Colon (tissue), 2 donors: Measurements from ENCODE around the gene SFI1.
"Not testable (repeated sequence)": the region's sequence is repeated elsewhere in the genome, so short reads cannot be mapped to it uniquely, and the experiment has no call there.

ENCODE experiments used
- FAIRE-seq: peaks from 2 replicates; lab custom pipeline; 2012; peaks lifted over from hg19 to GRCh38; lab: Jason Lieb, UNC
- donor health status: control.
- donor health status: control.

The SFI1 gene, protein sequence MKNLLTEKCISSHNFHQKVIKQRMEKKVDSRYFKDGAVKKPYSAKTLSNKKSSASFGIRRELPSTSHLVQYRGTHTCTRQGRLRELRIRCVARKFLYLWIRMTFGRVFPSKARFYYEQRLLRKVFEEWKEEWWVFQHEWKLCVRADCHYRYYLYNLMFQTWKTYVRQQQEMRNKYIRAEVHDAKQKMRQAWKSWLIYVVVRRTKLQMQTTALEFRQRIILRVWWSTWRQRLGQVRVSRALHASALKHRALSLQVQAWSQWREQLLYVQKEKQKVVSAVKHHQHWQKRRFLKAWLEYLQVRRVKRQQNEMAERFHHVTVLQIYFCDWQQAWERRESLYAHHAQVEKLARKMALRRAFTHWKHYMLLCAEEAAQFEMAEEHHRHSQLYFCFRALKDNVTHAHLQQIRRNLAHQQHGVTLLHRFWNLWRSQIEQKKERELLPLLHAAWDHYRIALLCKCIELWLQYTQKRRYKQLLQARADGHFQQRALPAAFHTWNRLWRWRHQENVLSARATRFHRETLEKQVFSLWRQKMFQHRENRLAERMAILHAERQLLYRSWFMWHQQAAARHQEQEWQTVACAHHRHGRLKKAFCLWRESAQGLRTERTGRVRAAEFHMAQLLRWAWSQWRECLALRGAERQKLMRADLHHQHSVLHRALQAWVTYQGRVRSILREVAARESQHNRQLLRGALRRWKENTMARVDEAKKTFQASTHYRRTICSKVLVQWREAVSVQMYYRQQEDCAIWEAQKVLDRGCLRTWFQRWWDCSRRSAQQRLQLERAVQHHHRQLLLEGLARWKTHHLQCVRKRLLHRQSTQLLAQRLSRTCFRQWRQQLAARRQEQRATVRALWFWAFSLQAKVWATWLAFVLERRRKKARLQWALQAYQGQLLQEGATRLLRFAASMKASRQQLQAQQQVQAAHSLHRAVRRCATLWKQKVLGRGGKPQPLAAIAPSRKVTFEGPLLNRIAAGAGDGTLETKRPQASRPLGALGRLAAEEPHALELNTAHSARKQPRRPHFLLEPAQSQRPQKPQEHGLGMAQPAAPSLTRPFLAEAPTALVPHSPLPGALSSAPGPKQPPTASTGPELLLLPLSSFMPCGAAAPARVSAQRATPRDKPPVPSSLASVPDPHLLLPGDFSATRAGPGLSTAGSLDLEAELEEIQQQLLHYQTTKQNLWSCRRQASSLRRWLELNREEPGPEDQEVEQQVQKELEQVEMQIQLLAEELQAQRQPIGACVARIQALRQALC

DNA sequence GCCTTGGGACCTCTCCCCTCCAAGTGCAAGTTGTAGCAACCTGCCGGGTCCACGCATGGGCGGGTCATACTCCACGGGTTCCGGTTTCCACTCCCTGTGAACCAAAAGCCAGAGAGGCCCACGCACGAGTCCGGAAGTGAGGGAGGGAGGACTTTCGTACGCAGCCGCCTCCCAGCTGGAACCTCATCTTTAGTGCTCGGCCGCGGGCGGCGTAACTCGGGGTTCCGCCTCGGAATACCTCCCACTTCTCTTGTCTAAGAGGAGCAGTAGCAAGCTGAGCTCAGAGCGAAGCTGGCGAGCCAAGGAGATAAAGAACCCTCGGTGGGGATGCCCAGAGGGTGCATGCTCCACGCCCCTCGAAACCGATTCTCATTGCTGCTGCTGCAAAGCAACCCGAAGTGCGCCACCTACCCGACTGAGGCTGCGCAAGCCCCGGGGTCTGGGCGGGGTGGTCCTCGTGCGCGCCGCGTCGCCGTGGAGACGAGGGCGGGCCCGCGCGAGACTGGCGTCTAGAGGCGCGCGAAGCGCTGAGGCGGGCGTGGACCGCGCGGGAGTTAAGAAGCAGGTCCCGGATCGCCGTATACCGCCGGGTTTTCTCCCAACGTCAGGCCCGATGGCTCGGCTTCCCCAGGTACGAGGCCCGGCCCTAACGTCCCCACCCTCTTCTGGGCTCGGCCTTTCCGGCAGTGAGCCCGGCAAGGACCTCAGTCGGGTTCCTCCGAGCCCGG lies at the start of gene SFI1:
SFI1 (plus strand) TSS at position 530 of the 728 bp plus-strand sequence. CDS start 11,749 bp downstream, outside the sequence.
- FAIRE-seq: no peak

- no peak for FAIRE-seq
Observed at GRCh38 chr22:31446767-31447166, 49.6 kb upstream of the SFI1 start.

DNA sequence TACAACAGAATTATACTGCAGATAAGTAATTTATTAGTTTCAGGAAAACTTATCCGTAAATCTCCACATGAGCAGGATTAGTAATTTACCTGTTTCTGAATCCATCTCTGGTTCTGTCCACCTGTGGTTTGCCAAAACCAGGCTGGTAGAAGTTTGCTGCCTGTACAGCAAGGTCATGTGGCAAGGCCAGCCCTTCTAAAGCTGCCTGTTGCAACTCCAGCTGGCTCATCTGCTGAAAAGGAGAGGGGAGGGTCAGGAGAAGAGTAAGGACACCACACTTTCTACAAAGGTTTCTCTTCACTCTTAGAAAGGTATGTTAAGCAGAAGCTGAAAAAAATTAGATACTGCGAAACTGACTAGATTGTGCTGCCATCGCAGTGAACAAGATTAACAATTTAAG lies 49.0 kb upstream of the SFI1 start:
- no peak for FAIRE-seq

DNA sequence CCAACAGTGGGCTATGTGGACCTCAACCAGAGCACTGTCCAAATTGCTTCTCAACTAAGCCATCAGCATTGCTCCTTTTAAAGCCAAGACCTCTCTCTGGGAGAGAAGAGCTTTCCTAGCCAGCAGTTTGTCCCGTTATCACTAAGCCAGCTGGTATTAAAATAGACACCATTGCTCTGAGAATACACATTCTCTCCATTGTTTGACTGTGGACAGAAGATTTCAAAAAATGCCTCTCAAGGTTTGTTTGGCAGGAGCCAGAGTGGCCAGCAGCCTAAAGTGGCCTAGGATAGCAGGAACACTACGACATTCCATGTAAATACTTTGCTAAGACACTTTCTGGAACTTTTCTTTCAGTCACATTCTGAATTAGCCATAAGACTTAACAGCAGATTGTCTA lies 48.0 kb upstream of the SFI1 start:
- no peak for FAIRE-seq

GRCh38 chr22:31449506-31449905 lies 46.8 kb upstream of the SFI1 start:
- no peak for FAIRE-seq

DNA sequence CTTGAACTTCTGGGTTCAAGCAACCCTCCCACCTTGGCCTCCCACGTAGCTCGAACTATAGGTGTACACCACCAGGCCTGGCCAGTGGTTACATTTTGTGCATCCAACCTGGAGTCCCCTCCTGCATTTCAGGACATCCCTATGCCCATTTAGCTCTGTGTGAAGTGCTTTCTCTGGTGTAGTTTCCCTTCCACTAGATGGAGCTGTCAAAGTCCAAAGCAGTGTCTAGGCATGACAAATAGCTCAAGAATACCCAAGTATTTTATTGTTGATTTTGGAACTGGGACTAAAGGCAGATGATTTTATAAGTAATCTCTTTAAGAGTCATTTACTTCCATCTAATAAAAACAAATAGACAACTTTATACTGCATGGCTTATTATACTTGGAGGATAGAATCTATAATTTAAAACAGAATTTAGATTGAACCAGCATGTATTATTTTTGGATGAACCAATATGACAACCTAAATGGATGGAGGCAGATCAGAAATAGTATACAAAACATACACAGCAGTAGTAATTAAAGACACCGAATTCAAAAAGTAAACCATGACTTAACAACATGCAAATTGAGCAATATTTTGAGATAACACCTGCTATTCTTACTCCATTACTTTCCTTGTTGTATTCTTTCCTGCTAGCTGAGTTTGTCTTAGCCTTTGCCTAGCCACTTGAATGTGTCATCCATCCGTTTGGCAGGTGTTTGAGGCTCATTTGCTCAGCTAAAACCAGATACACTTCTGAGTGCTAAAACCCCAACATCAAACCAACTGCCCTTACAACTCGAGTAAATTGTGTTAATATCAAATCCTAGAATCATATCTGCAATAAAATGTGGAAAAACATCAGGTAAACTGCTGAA lies 44.4 kb upstream of the SFI1 start:
- no peak for FAIRE-seq

GRCh38 chr22:31461699-31462098 lies 34.6 kb upstream of the SFI1 start:
- no peak for FAIRE-seq

DNA sequence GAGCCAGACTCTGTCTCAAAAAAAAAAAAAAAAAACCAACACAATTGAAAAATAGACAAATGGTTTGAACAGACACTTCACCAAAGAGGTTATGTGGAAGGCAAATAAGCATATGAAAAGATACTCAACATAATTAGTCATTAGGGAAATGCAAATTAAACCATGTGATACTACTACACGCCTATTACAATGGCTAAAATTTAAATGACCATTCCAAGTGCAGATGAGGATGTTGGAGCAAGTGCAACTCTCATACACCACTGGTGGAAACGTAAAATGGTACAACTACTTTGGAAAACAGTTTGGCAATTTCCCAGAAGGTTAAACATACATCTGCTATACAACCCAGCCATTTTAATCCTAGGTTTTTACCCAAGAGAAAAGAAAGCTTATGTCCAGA lies 31.0 kb upstream of the SFI1 start:
- FAIRE-seq: no peak

DNA sequence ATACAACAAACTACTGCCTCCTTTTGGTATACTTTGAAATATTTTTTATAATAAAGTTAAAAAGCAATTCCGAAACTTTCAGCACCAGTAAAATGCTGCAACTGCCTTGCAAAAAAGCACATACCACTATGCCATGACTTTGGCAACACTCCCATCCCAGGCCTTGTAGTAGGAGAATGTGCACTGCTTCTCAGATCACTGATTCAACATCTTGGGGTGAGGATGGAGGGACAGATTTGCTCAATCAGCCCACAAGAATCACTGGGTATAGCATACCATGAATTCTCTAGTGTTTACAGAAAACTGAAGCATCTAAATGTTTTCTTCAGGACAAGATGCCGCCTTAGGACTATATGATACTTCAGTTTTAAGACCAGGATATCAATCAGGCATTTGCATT lies 21.6 kb upstream of the SFI1 start:
- FAIRE-seq: no peak

DNA sequence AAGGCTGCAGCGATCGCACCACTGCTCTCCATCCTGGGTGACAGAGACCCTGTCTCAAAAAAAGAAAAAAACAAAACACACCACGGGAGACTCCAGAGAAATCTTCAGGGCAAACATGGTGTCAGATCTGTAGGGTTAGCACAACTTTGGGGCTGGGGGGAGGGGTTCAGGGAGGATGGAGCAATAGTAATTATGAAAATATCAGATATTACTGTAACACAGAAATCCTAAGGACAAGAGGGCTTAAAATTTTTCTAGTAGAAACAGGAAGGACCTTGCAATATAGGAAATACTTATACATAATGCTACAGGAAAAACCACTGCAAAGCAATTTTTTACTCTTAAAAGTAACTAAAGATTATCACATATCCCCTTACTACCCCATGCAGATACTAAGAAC lies 20.5 kb upstream of the SFI1 start:
- no peak for FAIRE-seq

DNA sequence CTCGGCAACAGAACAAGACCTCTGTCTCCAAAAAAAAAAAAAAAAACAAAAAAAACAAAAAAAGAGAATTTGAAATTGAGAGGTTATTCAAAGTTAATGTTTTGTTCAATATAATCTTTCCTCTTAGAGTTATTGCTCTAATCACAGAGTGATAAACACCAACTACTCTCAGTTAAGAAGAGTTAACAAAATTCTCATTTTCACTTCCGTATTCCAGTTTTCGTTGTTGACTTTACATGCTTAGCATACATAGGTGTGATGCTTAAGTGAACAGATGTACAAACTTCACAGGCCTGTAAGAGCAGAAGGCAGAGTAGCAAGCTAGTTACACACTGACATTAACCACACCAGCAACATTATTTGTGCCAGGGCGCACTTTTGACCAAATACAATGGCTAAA lies 19.0 kb upstream of the SFI1 start:
- no peak for FAIRE-seq

GRCh38 chr22:31481129-31481528 lies 15.2 kb upstream of the SFI1 start:
- no peak for FAIRE-seq

DNA sequence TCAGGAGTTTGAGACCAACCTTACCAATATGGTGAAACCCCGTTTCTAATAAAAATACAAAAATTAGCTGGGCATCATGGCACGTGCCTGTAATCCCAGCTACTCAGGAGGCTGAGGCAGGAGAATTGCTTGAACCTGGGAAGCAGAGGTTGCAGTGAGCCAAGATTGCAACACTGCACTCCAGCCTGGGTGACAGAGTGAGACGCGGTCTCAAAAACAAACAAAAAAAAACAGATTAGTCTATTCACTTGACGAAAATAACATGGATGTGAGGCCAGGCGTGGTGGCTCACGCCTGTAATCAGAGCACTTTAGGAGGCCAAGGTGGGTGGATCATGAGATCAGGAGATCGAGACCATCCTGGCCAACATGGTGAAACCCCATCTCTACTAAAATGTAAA lies 13.9 kb upstream of the SFI1 start:
- FAIRE-seq: not testable (repeated sequence)

- not testable (repeated sequence) for FAIRE-seq
Observed at GRCh38 chr22:31486369-31486768, 10.0 kb upstream of the SFI1 start.

DNA sequence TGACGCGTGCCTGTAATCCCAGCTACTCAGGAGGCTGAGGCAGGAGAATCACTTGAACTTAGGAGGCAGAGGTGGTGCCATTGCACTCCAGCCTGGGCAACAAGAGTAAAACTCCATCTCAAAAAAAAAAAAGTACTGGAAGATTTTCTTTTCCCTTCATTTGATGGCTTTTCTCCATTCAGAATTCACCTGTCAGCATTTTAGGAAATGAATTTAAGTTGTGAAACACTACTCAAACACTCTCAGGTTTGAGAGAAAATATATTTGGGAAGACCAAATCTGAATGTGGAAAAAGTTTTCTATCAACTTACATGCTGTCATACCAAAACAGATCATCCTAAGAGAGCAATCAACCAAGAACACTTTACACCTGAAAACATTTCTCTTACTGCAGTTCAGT lies 9.4 kb upstream of the SFI1 start:
- FAIRE-seq: no peak

GRCh38 chr22:31488346-31488883 lies 7.9 kb upstream of the SFI1 start:
- no peak for FAIRE-seq

DNA sequence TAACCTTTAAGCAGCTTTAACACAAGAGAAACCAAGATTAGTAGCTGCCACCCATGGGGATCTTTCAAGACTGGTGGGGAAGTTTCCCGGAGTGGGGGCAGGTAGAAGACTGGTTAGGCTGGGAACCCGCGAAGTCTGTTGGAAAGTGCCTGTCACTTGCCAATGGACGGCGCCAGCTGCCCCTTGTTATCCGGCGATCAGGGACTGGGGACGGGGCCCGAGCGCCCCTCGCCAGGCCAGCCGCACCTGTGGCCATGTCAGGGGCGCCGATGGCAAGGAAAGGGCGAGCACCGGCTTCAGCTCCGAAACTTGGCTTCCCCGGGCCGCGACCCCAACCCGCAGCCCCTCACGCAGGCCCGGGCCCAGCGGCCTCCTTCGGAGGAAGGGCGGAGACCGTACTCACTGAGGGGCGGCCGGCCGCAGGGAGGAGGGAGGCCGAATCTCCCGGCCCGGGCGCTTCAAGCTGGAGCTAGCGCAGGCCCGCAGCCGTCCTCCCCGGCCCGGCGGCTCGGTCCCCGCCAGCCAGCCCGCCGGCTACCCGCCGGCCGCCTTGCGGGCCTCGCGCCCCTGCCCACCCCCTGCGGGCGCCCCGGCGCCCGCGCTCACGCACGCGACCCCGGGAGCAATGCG lies 7.2 kb upstream of the SFI1 start:
- no peak for FAIRE-seq

DNA sequence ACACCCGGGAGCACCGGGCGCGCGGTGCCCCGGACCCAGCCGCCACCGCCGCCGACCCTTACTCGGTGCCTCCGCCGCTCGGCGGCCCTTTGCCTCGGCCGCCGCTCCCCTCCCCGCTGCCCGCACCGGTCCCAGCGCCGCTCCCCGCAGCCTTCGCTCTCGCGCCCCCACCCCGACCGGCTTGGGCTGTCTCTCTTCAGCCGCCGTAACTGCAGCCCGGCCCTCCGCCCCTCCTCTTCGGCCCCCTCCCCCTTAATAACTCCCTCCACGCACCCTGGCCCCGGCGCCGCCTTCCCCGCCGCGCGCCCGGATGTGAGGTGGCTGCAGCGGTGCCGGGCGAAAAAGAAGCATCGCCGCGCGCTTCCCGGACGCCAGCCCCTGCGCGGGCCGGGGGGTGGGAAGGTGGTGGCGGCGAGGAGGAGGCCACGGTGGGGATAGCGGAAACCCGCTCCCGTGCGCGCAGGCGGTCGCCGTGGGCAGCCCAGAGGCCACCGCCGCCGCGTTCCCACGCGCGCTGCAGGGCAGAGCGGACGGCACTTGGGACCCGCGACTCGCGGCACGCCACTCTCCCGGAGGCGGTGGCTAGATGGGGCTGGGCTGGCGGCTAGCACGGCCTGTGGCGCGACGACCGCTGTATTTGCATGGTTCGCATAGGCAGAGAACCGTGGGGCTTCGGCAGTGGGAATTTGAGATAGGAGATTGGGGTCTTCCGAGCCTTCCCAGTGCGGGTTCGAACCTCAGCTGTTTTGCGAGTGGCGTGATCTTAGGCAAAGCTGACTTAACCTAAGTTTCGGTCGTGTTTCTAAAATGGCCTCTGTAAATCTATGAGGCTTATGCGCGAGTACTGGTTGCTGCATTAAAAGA lies 6.5 kb upstream of the SFI1 start, which contains the start of gene EIF4ENIF1:
EIF4ENIF1 (minus strand) TSS at position 211 of the 864 bp plus-strand sequence. CDS start 1,124 bp downstream, outside the sequence.
- no peak for FAIRE-seq

GRCh38 chr22:31490496-31490925 lies 5.8 kb upstream of the SFI1 start:
- no peak for FAIRE-seq
